GM21737 (cell line): ENCODE data around the gene GRK3.
"Not testable (repeated sequence)": the region's sequence is repeated elsewhere in the genome, so short reads cannot be mapped to it uniquely, and the experiment has no call there.

Source experiments
- ATAC-seq: cut with Tn5 transposase; IDR thresholded peaks from one replicate; pipeline ENCODE4 v1.9.1; 2021; ENCODE audit warnings: mild to moderate bottlenecking, moderate library complexity; ENCODE audit not compliant: unreplicated experiment

Gene GRK3

DNA sequence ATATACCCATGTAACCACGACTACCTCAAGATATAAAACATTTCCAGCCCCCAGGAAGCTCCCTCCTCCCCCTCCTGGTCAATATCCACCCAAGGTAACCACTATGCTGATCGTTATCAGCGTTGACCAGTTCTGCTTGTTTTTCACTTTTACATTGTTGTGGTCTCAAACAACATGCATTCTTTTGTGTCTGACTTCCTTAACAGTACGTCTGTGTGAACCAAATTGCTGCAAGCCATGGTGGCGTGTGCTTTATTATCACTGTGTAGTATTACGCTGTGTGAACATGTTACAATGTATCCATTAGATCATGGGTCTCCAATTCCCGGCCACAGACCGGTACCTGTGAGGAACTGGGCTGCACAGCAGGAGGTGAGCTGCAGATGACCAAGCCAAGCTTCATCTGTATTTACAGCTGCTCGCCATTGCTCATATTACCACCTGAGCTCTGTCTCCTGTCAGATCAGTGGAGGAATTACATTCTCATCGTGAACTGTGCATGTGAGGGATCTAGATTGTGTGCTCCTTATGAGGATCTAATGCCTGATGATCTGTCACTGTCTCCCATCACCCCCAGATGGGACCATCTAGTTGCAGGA lies 15.5 kb upstream of the GRK3 start:
- no peak for ATAC-seq

DNA sequence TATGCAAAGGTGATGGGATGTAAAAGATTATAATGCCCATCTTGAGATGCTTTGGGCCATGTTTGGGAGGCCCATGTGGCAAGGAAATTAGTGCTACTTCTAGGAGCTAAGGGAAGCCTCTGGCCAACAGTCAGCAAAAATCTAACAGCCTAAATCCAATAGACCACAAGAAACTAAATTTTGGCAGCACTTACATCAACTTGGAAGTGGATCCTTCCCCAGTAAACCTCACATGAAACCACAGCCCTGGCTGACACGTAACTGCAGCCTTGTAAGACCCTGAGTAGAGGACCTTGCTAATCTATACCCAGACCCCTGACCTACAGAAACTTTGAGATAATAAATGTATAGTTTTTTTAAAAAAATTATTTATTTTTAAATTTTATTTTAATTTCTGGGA lies 13.1 kb upstream of the GRK3 start:
- no peak for ATAC-seq

DNA sequence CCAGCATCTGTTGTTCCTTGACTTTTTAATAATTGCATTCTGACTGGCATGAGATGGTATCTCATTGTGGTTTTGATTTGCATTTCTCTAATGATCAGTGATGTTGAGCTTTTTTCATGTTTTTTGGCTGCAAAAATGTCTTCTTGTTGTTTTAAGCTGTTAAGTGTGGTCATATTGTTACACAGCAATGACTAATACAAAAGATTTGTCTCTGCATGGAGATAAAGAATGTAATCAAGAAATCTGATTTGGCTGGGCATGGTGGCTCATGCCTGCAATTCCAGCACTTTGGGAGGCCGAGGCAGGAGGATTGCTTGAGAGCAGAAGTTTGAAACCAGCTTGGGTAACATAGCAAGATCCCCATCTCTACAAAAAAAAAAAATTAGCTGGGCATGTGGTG lies 12.1 kb upstream of the GRK3 start:
- ATAC-seq: not testable (repeated sequence)

DNA sequence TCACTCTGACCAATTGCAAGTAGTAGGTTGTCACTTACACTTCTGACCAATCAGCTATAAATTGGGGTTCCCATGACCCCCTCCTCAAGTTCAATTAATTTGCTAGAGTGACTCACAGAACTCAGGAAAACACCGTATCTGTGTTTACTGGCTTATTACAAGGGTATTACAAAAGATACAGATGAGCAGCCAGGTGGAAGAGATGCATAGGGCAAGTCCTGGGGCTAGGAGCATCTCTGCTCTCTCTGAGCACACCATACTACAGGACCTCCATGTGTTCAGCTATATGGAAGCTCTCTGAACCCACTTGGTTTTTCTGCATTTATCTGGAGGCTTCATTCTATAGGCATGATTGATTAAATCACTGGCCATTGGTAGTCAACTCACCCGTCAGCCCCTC lies 11.3 kb upstream of the GRK3 start:
- ATAC-seq: no peak

DNA sequence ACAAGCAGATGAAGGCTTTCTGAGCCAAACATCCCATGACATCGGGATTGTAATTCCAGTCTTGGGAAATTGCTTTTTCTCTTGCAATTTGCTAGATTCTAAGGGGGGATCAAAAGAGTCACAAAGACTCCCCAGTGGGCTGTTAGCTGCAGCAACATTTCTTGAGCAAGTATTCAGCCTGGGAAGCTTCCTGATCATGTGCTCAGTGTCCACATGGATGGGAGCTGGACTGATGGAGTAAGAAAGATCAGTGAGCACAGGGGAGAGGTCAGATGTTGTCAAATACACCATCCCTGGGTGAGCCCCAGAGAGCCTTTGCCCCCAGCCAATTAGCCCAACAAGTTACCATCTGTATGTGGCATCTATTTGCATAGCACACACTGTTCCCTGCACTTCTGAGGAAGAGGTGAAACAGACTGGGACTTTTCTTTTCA lies 10.2 kb upstream of the GRK3 start:
- ATAC-seq: no peak

DNA sequence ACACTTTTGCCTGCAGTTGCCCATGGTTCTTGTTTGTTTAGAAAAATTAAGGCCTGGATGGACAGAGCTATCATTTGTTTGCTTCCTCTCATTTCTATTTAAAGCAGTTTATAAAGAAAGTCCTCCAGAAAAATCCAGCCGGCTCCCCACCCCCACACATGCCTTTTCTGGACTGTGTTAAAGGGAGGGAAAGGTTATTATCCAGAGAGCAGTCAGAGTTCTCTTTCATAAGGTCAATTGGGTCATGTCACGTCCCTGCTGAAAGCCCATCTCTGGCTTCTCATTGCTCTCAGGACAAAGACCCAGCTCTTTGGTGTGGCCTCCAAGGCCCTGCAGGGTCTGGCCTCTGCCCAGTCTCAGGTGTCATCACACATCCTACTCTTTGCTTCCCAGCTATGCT lies 9.8 kb upstream of the GRK3 start:
- no peak for ATAC-seq

DNA sequence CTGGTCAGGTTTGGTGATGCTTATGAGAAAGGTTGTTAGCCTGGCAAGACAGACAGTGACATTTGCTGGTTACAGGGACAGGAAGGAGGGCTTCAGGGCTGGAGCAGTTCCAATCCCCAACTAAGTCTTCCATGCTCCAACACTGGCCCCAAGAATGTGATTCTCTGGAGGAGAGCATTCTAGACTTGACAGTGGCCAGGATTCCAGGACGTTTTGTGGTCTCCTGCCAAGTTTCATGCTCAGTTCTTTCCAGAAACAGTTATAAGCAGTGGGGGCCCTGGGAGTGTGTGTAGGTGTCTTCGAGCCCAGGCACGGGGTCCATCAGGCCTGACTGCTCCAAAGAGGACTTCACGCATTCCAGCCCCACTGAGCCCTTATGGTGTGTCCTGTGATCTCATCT lies 8.9 kb upstream of the GRK3 start:
- ATAC-seq: no peak

DNA sequence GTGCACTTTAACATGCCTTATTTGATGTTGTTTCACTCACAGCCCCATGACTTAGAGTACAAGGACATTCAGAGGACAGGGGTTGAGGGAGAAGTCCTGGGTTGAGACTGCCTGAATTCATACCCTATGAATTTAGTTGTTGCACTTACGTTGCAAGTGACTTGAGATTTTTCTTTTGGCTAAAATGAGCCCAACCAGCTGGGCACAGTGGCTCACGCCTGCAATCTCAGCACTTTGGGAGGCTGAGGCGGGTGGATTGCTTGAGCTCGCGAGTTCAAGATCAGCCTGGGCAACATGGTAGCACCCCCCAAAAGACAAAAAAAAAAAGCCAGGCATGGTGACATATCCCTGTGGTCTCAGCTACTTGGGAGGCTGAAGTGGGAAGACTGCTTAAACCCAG lies 7.3 kb upstream of the GRK3 start:
- no peak for ATAC-seq

DNA sequence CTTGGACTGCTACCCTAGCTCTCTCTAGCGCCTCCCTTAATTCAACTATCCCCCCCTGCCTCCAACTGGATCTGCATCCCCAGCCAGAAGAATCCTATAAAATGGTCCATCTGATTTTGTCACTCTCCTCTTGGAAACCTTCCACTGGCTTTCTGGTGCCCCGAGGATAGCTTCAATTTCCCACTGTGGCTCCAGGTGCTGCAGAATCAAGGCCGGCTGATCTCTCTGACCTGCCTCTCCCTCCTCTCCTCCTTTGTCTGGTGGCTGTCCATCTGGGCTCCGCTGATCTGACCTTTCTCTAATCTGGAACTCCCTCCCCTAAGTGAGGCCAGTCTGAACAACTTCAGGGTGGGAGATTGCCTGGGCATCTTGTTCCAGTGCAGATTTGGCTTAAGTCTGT lies 6.1 kb upstream of the GRK3 start:
- ATAC-seq: no peak

DNA sequence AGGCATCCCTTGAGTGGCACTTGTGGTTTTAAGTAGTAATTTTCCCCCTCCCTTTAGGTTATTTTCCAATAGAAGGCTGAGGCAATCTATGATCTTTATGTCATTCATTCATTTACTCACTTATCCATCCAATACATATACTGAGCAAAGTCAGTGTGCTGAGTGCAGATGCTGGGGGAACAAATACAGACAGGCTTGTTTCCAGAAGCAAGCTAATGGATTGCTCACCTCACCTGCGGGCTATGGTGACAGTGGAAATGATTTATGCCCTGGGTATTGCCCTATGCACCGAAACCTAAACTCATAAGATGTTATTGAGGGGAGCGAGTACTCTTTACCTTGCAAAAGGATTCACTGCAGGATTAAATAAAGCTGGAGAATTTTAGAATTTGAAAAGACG lies 4.6 kb upstream of the GRK3 start:
- not testable (repeated sequence) for ATAC-seq

DNA sequence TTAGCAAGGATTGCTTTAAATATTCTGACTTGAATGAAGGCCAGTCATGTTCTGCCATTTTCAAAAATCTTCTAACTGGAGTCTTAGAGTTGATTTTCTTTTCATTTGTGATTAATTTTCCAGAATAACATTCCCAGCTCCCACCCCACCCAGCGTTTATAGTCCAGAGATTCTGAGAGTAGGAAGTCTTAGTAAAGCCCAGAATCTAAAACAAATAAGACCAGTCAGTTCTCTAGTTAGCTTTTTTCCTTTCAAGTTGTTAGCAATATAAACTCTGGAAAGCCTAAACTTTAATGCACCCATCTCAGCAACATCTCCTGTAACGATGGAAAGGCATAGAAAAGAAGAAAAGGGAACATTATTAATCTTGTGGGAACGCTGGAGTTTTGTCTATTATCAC lies 3.3 kb upstream of the GRK3 start:
- ATAC-seq: not testable (repeated sequence)

DNA sequence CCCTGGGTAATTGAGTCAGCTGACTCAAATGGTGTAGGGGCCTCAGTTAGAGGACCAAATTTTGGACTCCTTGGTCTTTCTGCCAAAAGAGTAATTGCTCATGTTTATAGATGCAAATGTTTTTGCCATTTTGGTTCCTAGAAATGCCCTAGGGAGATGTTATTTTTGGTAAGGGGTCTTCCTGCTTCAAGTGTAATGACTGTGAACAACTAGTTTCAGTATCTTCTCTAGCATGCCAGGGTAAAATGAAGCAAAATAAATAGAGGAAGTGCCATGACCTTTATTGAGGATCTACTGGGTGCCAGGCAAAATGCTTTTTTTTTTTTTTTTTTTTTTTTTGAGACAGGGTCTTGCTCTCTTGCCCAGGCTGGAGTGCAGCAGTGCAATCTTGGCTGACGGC lies 2.5 kb upstream of the GRK3 start:
- not testable (repeated sequence) for ATAC-seq

DNA sequence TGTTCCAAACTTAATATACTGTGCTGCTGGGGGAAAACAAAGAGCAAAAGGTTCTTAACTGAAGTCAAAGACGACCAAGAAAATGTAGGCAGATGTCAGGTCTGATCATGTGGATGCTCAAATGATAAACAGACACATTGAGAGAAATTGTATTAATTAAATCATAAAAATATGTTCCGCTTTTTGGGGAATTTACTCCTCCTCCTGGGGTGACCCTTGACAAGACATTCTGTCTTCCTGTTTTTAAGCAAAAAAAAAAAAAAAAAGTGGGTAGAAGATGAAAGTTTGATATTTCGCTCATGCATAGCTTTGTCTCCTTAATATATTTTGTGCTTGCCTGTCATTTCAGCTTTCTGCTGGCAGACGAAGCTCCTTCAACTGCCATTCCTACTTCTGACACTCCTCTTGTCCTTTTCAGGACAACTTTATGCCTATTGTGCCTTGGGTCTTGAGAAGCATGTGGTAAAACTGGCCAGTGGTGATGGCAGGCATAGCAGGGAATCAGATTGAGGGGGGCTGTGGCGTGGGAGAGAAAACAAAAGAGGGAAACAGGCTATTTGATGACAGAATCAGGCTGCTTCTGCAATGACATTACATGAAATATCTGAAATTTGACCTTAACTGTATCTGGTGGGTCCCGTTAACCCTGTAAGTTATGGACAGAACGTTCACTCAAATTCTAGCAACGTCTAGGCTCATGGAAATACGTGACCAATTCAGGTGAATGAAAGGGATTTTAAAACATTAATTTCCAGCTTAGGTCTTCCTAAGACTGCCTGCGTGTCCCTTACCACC lies 1.3 kb upstream of the GRK3 start:
- not testable (repeated sequence) for ATAC-seq

DNA sequence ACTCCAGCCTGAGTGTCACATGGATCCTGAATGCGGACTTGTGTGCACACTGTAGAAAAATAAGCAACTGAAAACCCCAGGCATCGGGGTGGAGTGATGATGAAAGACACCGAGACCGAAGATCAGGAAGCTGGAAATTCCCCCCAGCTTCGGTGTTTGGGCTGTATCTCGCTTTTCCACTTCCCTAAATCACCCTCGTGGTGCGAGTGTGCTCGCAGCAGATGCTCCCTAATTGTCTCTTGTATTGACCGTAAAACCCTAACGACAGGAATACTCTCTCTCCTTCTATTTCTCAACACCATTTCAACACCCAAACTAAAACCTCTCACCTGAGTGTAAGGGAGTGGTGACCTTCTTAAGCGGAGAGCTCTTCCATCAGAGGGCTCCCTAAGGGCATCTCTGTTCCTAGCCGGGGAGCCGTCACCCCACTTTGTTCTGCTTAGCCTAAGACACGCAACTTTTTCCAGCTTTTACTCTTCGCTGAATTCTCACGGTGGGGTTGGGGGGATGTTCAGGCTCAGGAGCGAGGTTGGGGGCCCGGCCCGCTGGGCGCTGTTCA lies 635 bp upstream of the GRK3 start:
- ATAC-seq: peak; percentile 6

DNA sequence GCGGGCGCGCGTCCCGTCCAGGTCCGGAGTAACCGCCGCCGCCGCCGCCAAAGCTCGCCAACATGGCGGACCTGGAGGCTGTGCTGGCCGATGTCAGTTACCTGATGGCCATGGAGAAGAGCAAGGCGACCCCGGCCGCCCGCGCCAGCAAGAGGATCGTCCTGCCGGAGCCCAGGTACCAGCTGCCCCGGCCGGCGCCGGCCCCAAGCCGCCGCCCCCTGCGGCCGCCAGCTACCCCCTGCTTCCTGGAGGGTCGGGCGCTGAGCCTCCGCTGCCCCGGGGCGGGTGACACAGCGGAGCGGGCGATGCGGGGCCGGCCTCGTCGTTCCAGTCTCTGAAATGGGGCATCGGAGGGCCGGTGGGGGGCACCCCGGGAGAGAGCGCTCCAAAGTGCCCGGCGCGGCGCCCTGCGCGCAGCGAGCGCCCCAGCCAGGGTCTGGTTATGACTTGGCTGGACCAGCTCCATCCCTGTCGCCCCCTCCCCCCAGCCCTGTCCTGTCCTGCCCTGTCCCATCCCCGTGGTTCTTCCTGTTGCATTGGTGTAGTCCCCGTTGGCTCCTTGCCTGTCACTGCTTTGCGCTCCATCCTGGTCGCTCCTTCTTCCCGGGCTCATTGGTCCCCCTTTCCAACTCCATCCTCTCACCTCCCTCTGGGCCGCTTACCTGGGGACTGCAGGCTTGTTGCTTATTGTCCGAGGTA lies 653 bp downstream of the GRK3 start:
- ATAC-seq: peak; percentile 17

DNA sequence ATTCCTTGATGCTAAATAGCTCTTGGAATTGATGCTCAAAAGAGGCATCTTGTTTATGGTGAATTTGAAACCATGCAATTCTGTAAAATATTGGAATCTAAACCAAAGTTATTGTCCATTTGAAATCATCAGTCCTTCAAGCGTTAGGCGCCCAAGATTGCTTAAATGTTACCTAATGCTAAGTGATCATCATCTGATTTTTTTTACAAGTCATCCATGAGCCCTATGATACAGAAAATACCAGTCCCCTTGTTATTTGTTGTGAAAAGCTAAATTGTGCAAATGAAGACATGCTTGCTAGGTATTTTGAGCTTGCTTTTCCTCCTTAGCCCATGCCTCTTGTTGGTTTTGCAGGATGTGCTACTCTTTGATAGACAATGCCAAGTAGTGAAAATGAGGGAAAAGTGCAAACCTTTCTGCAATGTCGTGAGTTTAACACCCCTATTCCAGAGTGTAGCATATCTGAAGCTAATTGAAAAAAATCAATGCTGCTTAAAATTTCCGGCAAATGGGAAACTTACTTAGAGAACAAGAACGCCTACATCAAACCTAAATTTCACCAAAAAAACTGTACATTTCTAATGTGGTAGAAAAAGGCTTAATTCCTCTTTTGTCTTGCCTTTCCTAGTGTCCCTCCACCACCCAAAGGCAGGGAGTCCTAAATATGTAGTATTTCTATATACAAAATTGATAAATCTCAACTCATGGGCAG lies 1.9 kb downstream of the GRK3 start:
- no peak for ATAC-seq

DNA sequence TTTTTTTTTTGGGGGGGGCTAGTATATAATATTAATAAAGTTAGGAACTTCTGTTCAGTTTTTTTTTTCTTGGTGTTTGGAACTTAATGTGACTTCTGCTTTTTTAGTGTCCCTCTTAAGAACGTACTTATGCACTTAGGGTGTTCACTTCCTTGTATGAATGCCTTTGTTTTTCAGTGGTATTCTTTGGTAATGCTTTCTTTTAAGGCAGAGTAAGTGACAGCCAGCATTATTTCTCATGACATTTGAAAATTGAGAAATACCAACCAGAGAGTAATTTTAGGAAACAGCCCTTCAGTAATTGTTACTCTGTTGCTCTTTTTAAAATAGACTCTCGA lies 2.4 kb downstream of the GRK3 start:
- ATAC-seq: no peak

DNA sequence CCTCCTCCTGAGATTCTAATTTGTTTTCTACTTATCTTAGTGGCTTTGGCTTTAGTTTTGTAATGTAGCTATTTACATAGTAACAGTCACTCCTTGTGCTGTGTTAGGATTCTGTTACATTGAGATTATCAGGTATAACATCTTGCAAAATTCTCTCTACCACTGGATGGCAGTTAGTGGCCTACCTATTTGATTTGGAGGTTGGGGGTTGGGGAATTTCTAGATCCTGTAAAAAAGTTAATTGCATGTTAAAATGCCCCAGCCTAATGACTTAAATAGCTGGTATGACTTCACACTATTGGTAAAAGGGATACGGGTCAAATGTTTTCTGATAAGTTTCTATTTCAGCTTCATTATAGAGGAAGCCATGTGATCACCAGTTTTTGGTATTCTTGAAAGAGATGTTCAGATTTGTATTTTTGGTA lies 2.8 kb downstream of the GRK3 start:
- no peak for ATAC-seq

DNA sequence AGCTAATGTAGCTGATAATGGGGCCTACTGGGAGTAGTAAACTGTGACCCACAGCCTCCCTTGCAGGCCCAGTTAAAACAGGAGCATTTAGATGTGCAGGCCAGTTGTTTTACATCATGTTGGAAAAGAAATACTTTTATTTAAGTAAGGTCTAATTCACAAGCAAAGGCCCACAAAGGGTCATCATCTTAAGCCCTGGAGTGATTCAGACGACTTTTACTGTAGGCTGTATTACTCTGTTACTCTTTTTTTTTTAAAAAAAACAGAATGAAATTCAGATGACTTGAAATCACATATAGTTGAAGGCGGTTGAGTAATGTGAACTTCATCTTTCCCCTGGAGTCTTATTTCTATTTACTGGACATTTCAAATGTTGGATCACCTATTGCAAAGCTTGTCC lies 3.6 kb downstream of the GRK3 start:
- not testable (repeated sequence) for ATAC-seq

DNA sequence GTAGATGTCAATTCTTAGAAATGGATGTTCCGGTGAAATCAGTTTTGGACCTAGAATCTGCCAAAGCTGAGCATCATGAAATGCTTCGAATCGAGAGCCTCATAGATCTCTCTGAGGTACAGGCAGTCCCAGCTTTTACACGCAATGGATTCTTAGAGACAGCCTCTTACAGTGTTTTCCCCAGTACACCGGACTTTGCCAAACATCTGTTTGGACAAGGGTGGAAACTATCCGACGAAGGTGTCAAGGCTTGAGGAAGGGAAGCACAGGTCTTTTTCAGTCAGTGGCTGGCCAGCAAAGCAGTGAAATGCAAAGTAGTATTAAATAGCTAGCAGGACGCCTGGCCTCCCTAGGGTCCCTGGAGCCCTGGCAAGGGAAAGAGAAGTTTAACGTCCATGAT lies 4.9 kb downstream of the GRK3 start:
- ATAC-seq: no peak

DNA sequence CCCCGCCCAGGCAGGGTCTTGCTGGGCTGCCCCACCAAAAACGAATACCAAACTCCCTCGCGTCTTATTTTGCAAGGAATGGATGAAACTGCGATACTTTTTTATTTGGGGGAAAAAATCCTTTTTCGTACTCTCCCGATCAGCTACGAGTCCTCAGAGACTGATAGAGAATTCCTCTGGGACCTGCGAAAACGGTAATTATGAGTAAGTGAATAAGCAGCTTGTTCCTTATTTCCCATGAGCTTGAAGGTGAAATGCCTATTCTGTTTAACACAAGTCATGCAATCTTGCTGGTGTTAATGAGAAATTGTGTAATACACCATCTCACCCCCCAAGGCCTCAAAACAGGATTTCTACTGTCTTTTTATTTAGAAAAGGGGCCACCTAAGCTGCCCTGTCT lies 5.5 kb downstream of the GRK3 start:
- no peak for ATAC-seq
